SJCRH30 (cell line): ENCODE measurements around the gene CGB1. TPM values are rescaled to one million over a fixed set of nuclear protein-coding genes. Genes with fewer than 3 reads are reported as not detected.
"Not testable (repeated sequence)": the region's sequence is repeated elsewhere in the genome, so short reads cannot be mapped to it uniquely, and the experiment has no call there.

Source experiments
- DNase-seq, 2 experiments: peaks; one replicate each; pipeline ENCODE4 v3.0.0-alpha.2; 2015 to 2020
- H3K27ac ChIP-seq: fragments of 250-450 bp; sonication (Bioruptor Pico); 2 replicates; pipeline ENCODE4 v1.5.1; 2020; ENCODE audit warnings: mild to moderate bottlenecking, moderate library complexity
- H3K27me3 ChIP-seq: fragments of 250-450 bp; sonication (Bioruptor Pico); 2 replicates; pipeline ENCODE4 v1.5.1; 2020; ENCODE audit warnings: mild to moderate bottlenecking, moderate library complexity
- H3K36me3 ChIP-seq: fragments of 250-450 bp; sonication (Bioruptor Pico); 2 replicates; pipeline ENCODE4 v1.5.1; 2020; ENCODE audit warnings: mild to moderate bottlenecking, moderate library complexity
- H3K4me1 ChIP-seq: fragments of 250-450 bp; sonication (Bioruptor Pico); 2 replicates; pipeline ENCODE4 v1.5.1; 2020; ENCODE audit warnings: mild to moderate bottlenecking, moderate library complexity
- H3K4me3 ChIP-seq: fragments of 250-450 bp; sonication (Bioruptor Pico); 2 replicates; pipeline ENCODE4 v1.5.1; 2020; ENCODE audit warnings: mild to moderate bottlenecking, moderate library complexity
- H3K9me3 ChIP-seq: fragments of 250-450 bp; sonication (Bioruptor Pico); replicated peaks from 2 replicates; pipeline ENCODE4 v1.5.1; 2020; ENCODE audit warnings: mild to moderate bottlenecking, moderate library complexity
- total RNA-seq: library from RNA; depleted of rRNA; stranded (reverse); fragments of >200 nt; shearing (Covaris generic); gene quantifications from 2 replicates; pipeline ENCODE4 v1.2.3, GENCODE V29; 2014

Gene CGB1
- total RNA-seq, 1 experiment from 2014 or later = not detected

- not testable (repeated sequence) for H3K9me3 ChIP-seq
These were observed 6.9 kb upstream of the CGB1 start, which contains the start of gene CGB5 for GRCh38 chr19:49043548-49043947. CGB5 (plus strand) TSS chr19:49043848; CDS start chr19:49044210, 362 bp downstream.

GRCh38 chr19:49042666-49043065 lies 6.0 kb upstream of the CGB1 start:
- not testable (repeated sequence) for DNase-seq, H3K36me3 ChIP-seq, H3K4me1 ChIP-seq, H3K9me3 ChIP-seq, H3K27ac ChIP-seq, H3K4me3 ChIP-seq, H3K27me3 ChIP-seq

More at GRCh38 chr19:49043548-49043947, 6.9 kb upstream of the CGB1 start, which contains the start of gene CGB5:
- H3K27ac ChIP-seq, H3K27me3 ChIP-seq, DNase-seq, H3K4me1 ChIP-seq, H3K36me3 ChIP-seq, H3K4me3 ChIP-seq: not testable (repeated sequence)

GRCh38 chr19:49042177-49042576 lies 5.5 kb upstream of the CGB1 start:
- Histone ChIP-seq H3K4me1 (0 out of 2 replicates have a peak, but pooled peaks cover 5% of the 10 kb centered on the region), H3K27ac (no peak overlapping the region), H3K36me3 (no peaks in the 10 kb centered on the region), H3K4me3 (no peak overlapping the region), H3K9me3 (no peaks in the 10 kb centered on the region), H3K27me3 (no peaks in the 10 kb centered on the region)
- no peak for DNase-seq

GRCh38 chr19:49039736-49040135 lies 3.0 kb upstream of the CGB1 start:
- H3K4me1 ChIP-seq, H3K27ac ChIP-seq, H3K27me3 ChIP-seq, H3K4me3 ChIP-seq, H3K36me3 ChIP-seq, DNase-seq, H3K9me3 ChIP-seq: not testable (repeated sequence)

- not testable (repeated sequence) for H3K27me3 ChIP-seq, H3K9me3 ChIP-seq, H3K27ac ChIP-seq, H3K36me3 ChIP-seq, H3K4me1 ChIP-seq, H3K4me3 ChIP-seq
- DNase-seq = peak; percentile 51 to 61
These were observed 2.0 kb upstream of the CGB1 start for GRCh38 chr19:49038557-49039276.

GRCh38 chr19:49038111-49038510 lies 1.4 kb upstream of the CGB1 start:
- H3K9me3 ChIP-seq, H3K27me3 ChIP-seq, H3K36me3 ChIP-seq, H3K4me3 ChIP-seq, DNase-seq, H3K4me1 ChIP-seq, H3K27ac ChIP-seq: not testable (repeated sequence)

GRCh38 chr19:49031642-49032301 lies 4.9 kb downstream of the CGB1 start, which contains the start of gene CGB2:
CGB2 (plus strand) TSS chr19:49031890; CDS start chr19:49032096, 206 bp downstream.
- DNase-seq = peak in 1 of 2 experiments; percentile 41
- not testable (repeated sequence) for H3K4me3 ChIP-seq, H3K27me3 ChIP-seq, H3K4me1 ChIP-seq, H3K27ac ChIP-seq, H3K9me3 ChIP-seq, H3K36me3 ChIP-seq

- DNase-seq, H3K27ac ChIP-seq, H3K4me3 ChIP-seq, H3K36me3 ChIP-seq, H3K9me3 ChIP-seq, H3K4me1 ChIP-seq, H3K27me3 ChIP-seq: not testable (repeated sequence)
These were observed 6.4 kb downstream of the CGB1 start for GRCh38 chr19:49030323-49030722.

- not testable (repeated sequence) for H3K4me1 ChIP-seq, H3K27ac ChIP-seq, DNase-seq, H3K4me3 ChIP-seq, H3K9me3 ChIP-seq, H3K36me3 ChIP-seq, H3K27me3 ChIP-seq
These were observed 6.9 kb downstream of the CGB1 start for GRCh38 chr19:49029749-49030148.

- not testable (repeated sequence) for H3K4me1 ChIP-seq, H3K4me3 ChIP-seq, H3K27ac ChIP-seq, H3K36me3 ChIP-seq, H3K27me3 ChIP-seq, H3K9me3 ChIP-seq, DNase-seq
These were observed 8.0 kb downstream of the CGB1 start for GRCh38 chr19:49028686-49029085.

- H3K9me3 ChIP-seq, H3K27me3 ChIP-seq, H3K36me3 ChIP-seq, H3K27ac ChIP-seq, DNase-seq, H3K4me3 ChIP-seq, H3K4me1 ChIP-seq: not testable (repeated sequence)
These were observed 11.1 kb downstream of the CGB1 start for GRCh38 chr19:49025599-49025998.

- H3K4me3 ChIP-seq, H3K9me3 ChIP-seq, H3K27me3 ChIP-seq, DNase-seq, H3K36me3 ChIP-seq, H3K27ac ChIP-seq, H3K4me1 ChIP-seq: not testable (repeated sequence)
These were observed 11.6 kb downstream of the CGB1 start for GRCh38 chr19:49025088-49025487.

- H3K36me3 ChIP-seq, H3K27ac ChIP-seq, H3K4me3 ChIP-seq, H3K4me1 ChIP-seq, DNase-seq, H3K9me3 ChIP-seq, H3K27me3 ChIP-seq: not testable (repeated sequence)
These were observed 12.5 kb downstream of the CGB1 start, which contains the start of gene CGB3 for GRCh38 chr19:49024233-49024632. CGB3 (minus strand) TSS chr19:49024333; CDS start chr19:49023971, 362 bp downstream.

- no peak overlapping the region for H3K27ac ChIP-seq
- DNase-seq = no peak
- H3K4me3 ChIP-seq = no peak overlapping the region
- H3K9me3 ChIP-seq = no peaks in the 10 kb centered on the region
- no peaks in the 10 kb centered on the region for H3K4me1 ChIP-seq
- H3K36me3 ChIP-seq = no peaks in the 10 kb centered on the region
- no peaks in the 10 kb centered on the region for H3K27me3 ChIP-seq
These were observed 14.6 kb downstream of the CGB1 start for GRCh38 chr19:49022116-49022515.

- Histone ChIP-seq H3K27me3 (no peaks in the 10 kb centered on the region), H3K4me1 (no peaks in the 10 kb centered on the region), H3K9me3 (no peaks in the 10 kb centered on the region), H3K4me3 (no peak overlapping the region), H3K36me3 (no peaks in the 10 kb centered on the region), H3K27ac (no peak overlapping the region)
- no peak for DNase-seq
These were observed 15.5 kb downstream of the CGB1 start for GRCh38 chr19:49020931-49021895.
